Ovary (tissue), 9 donors: ENCODE data around the gene MAP1LC3A. TPM values are rescaled to one million over a fixed set of nuclear protein-coding genes. Genes with fewer than 3 reads are reported as not detected.

Experiments
- DNase-seq, 5 donors: peaks; one replicate each; pipeline ENCODE4 v3.0.0-alpha.2; 2019 to 2020
- H3K27ac ChIP-seq, 2 donors: fragments of 200-600 bp; one replicate each; pipeline versions ENCODE4 v1.5.1 to v1.8.0; 2019 to 2022
- H3K27me3 ChIP-seq: fragments of 200-600 bp; one replicate; pipeline ENCODE4 v1.8.0; 2022
- H3K36me3 ChIP-seq: fragments of 200-600 bp; sonication (generic); one replicate; pipeline ENCODE4 v1.5.1; 2019
- H3K4me1 ChIP-seq: one replicate; pipeline ENCODE4 v1.8.1; 2013; ENCODE audit warnings: mild to moderate bottlenecking, moderate library complexity; ENCODE audit not compliant: insufficient read depth
- H3K4me3 ChIP-seq: fragments of 200-600 bp; sonication (generic); one replicate; pipeline ENCODE4 v1.5.1; 2017
- H3K9me3 ChIP-seq, 2 donors: fragments of 200-600 bp in 1 of 2; sonication (generic) in 1 of 2; one replicate each; pipeline versions ENCODE4 v1.5.1 to v1.8.1; 2013 to 2019; ENCODE audit warnings: mild to moderate bottlenecking in 1 of 2, moderate library complexity in 1 of 2
- EP300 ChIP-seq: sonication (generic); formaldehyde crosslinking; IDR thresholded peaks from one replicate; pipeline ENCODE4 v1.6.1; 2017; ENCODE audit warnings: antibody characterized with exemption
- POLR2A ChIP-seq: fragments of 450-650 bp; IDR thresholded peaks from one replicate; pipeline ENCODE4 v1.6.1; 2017; ENCODE audit warnings: antibody characterized with exemption, mild to moderate bottlenecking, moderate library complexity
- WGBS, 3 donors: extraction: QIAGEN DNeasy Blood & Tissue Kit in 1 of 3; methylation state at CpG; one replicate each; pipeline versions ENCODE4 v1.1.5 to v1.1.7; 2013 to 2017; 5-methylcytosine and 5-hydroxymethylcytosine counted together
- intact Hi-C, 4 donors: fragments of 100-400 bp; cut with DNase I; formaldehyde crosslinking; loops; one replicate each; pipeline versions ENCODE4 v1.11.0 to v1.15.1; 2022 to 2023
- polyA plus RNA-seq, 2 donors: library from polyadenylated mRNA; stranded (reverse); fragments of 200-250 nt in 1 of 2; fragments of 350-450 nt in 1 of 2; fragmentation: Illumina TruSeq in 1 of 2; extraction: RNeasy Lipid Tissue Mini Kit (QIAGEN cat#74804) in 1 of 2; gene quantifications; one replicate each; pipeline ENCODE4 v1.2.3, GENCODE V29; 2013 to 2014
- total RNA-seq, 7 donors: library from RNA; depleted of rRNA in 2 of 7; stranded (reverse); fragments of >200 nt in 2 of 7; fragmentation: NEBNext Ultra II Directional in 3 of 7; extraction: Animal tissue kit (Norgen Biotek cat#: 25700) in 3 of 7; gene quantifications; one replicate each; pipeline versions ENCODE4 v1.1.0 to v1.2.4, GENCODE V29; 2016 to 2023
- TF ChIP-seq, protein P1 (sequence below), 3 donors: fragments of 450-650 bp in 2 of 3; fragments of 200-600 bp in 1 of 3; IDR thresholded peaks; one replicate each; pipeline versions ENCODE4 v1.5.1 to v1.8.0; 2016 to 2022; ENCODE audit warnings: antibody characterized with exemption in 3 of 3, mild to moderate bottlenecking in 1 of 3
- donor health status: DM: no; HTN: no; CAD: no; lungs with moderate emphysema.
- donor health status: DM: no; HTN: no; CAD: no.
- donor health status: Bipolar disorder and iron deficiency.
- donor health status: DM: yes; HTN: yes; CAD: no.
- donor health status: DM: no; HTN: no; CAD: no.
- donor health status: DM: yes; HTN: yes; CAD: no.

MAP1LC3A gene
- total and polyA plus RNA-seq, 9 donors: 3.4 to 66.1 (median 36.0) TPM

DNA sequence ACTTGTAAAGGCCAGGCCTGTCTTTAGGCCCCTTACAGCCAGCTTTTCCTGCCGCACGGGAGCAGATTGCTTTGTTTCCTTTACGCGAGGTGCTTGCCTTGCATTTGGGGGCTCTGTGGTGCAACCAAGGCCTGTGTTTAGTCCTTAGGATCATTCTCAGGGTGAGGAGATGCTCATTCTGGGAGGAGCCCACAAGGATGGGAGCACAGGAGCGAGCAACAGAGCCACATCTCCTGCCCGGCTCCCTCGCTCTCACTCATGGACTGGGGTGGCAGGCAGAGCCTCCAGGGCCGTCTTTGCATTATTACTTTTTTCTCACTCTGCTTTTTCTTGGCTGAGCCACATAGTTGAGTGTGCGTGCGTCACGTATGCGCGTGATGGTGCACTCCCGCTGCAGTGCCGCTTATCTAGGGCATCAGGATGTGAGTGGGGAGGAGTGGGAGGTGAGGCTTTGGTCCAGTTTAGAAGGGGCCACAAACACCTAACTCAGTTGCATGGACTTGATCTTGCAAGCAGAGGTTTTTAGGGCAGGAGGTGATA lies 23.1 kb upstream of the MAP1LC3A start:
- DNase-seq: no peak
- no peaks in the 10 kb centered on the region for H3K9me3 ChIP-seq
- no peak overlapping the region for H3K4me3 ChIP-seq
- H3K4me1 ChIP-seq: no peaks in the 10 kb centered on the region
- no peaks in the 10 kb centered on the region for H3K27me3 ChIP-seq
- no peak overlapping the region for H3K27ac ChIP-seq
- intact Hi-C loops: loop anchor here in 1 of 4 donors (10.0 kb wide), 1 partner anchor 169 kb away; the partner anchor contains the start of gene TP53INP2
- WGBS, 3 donors: 89 to 94% (median 91%) methylated on average over 15 of the region's 15 CpGs
- H3K36me3 ChIP-seq: no peaks in the 10 kb centered on the region
- TF ChIP-seq, protein P1, sequence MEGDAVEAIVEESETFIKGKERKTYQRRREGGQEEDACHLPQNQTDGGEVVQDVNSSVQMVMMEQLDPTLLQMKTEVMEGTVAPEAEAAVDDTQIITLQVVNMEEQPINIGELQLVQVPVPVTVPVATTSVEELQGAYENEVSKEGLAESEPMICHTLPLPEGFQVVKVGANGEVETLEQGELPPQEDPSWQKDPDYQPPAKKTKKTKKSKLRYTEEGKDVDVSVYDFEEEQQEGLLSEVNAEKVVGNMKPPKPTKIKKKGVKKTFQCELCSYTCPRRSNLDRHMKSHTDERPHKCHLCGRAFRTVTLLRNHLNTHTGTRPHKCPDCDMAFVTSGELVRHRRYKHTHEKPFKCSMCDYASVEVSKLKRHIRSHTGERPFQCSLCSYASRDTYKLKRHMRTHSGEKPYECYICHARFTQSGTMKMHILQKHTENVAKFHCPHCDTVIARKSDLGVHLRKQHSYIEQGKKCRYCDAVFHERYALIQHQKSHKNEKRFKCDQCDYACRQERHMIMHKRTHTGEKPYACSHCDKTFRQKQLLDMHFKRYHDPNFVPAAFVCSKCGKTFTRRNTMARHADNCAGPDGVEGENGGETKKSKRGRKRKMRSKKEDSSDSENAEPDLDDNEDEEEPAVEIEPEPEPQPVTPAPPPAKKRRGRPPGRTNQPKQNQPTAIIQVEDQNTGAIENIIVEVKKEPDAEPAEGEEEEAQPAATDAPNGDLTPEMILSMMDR (IDR thresholded peaks at IDR 0.05): no peak
- TF ChIP-seq POLR2A: no peak
- no peak for TF ChIP-seq EP300

DNA sequence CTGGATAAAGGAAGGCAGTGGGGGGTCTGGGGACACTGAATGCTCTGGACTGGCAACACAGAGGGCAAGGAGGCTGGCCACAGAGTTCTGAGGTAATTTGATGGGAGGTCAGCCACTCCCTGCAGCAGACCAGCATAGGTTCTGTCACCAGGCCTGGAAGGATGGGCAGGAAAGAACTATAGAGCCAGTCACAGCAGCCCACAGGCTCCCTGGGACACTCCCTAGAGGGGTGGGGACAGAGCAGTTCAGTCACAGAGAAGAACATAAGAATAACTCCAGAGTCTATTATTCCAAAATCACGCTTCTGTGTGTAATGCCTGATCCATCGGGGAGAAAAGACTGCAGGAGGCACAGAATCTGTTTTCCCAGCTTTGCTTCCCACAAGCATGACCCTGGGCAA lies 22.7 kb upstream of the MAP1LC3A start:
- H3K36me3 ChIP-seq: no peaks in the 10 kb centered on the region
- no peak overlapping the region for H3K4me3 ChIP-seq
- TF ChIP-seq, protein P1 (IDR thresholded peaks at IDR 0.05): no peak
- no peak for TF ChIP-seq EP300
- no peak for TF ChIP-seq POLR2A
- intact Hi-C loops: loop anchor here in 1 of 4 donors (10.0 kb wide), 1 partner anchor 169 kb away; the partner anchor contains the start of gene TP53INP2
- H3K9me3 ChIP-seq: no peaks in the 10 kb centered on the region
- no peak for DNase-seq
- no peaks in the 10 kb centered on the region for H3K4me1 ChIP-seq
- no peaks in the 10 kb centered on the region for H3K27me3 ChIP-seq
- 93 to 97% (median 94%) methylated on average over 2 of the region's 2 CpGs for WGBS, 3 donors
- H3K27ac ChIP-seq: no peak overlapping the region

DNA sequence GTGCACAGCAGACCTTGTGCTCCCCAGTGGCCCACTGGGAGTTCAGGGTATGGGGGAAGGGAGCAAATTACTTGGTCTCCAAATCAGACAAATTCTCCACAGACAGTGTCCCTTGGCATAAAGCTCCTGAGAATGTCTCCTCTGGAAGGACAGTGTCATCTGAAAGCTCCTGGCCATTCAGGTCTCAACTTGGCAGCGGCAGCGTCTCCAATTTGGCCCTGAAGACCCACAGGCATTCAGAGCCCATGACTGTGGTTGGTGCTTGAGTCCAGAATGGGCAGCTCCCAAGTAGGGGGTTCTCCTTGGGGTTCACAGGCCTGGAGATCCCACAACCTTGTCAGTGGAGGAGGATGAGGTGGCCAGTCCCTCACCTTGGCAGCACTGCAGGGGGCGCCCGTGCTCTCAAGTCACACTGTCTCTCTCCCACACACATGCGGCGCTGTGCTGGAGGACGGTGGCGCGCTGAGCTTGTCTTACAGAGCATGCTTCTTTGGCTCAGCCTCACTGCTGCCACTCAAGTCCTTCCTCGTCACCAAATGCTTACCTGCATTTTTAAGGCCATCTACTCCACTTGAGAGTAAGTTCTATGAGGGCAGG lies 21.6 kb upstream of the MAP1LC3A start:
- Histone ChIP-seq H3K4me3 (no peak overlapping the region), H3K27ac (no peak overlapping the region), H3K9me3 (no peaks in the 10 kb centered on the region), H3K4me1 (no peaks in the 10 kb centered on the region), H3K27me3 (no peaks in the 10 kb centered on the region), H3K36me3 (no peaks in the 10 kb centered on the region)
- intact Hi-C loops: loop anchor here in 1 of 4 donors (10.0 kb wide), 1 partner anchor 168 kb away; the partner anchor contains the start of gene TP53INP2
- TF ChIP-seq POLR2A: no peak
- no peak for TF ChIP-seq EP300
- TF ChIP-seq, protein P1 (IDR thresholded peaks at IDR 0.05): no peak
- 66 to 76% (median 71%) methylated on average over 10 of the region's 10 CpGs for WGBS, 3 donors
- peak in 1 of 5 donors; percentile 35 for DNase-seq

DNA sequence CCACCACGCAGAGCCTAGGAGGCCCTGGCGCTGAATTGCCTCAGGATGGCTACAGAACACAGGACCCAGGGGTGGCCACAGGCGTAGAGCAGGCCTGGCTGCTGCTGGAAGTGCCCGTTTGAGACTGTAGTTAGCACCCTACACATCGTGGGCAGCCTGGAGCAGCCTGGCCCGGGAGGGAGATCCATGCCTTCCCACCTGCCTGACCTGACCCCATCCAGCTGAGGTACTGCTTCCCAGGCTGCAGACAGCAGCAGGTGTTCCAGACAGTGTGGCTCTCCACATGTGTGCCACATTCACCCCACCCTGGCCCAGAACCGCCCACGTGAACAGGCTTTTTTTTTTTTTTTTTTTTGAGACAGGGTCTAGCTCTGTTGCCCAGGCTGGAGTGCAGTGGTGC lies 20.9 kb upstream of the MAP1LC3A start:
- Histone ChIP-seq H3K27me3 (no peaks in the 10 kb centered on the region), H3K36me3 (no peaks in the 10 kb centered on the region), H3K4me1 (no peaks in the 10 kb centered on the region), H3K27ac (no peak overlapping the region), H3K4me3 (no peak overlapping the region), H3K9me3 (no peaks in the 10 kb centered on the region)
- 75 to 85% (median 78%) methylated on average over 8 of the region's 8 CpGs for WGBS, 3 donors
- intact Hi-C loops: loop anchor here in 1 of 4 donors (10.0 kb wide), 1 partner anchor 167 kb away; the partner anchor contains the start of gene TP53INP2
- peak in 1 of 5 donors; percentile 9 for DNase-seq
- TF ChIP-seq, protein P1 (IDR thresholded peaks at IDR 0.05): no peak
- TF ChIP-seq EP300: no peak
- no peak for TF ChIP-seq POLR2A
